HG03280 (cell line): ENCODE results near the gene CHST13.
"Not testable (repeated sequence)": the region's sequence is repeated elsewhere in the genome, so short reads cannot be mapped to it uniquely, and the experiment has no call there.

Experiments
- ATAC-seq: cut with Tn5 transposase; IDR thresholded peaks from one replicate; pipeline ENCODE4 v1.9.1; 2021; ENCODE audit warnings: mild to moderate bottlenecking, moderate library complexity; ENCODE audit not compliant: unreplicated experiment

The CHST13 gene

DNA sequence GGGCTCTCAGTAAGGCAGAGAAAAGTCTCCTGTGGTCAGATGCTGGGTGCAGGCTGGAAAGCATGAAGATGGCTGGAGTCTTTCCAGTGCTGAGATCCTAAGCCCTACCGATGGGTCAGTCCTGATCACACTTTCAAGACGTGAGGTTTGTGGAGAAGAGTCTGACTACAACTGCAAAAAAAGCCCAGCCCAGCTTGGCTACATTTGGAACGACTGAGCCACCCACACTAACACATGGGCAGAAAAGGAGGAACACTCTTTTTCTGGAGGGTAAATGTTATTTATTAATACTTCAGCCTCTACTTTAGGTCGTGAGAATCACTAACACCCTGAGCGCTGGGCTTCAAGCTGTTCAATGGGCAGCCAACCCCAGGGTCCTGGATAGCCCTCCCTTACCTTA, 56.8 kb downstream of the CHST13 start:
- no peak for ATAC-seq

GRCh38 chr3:126581569-126581968, 57.6 kb downstream of the CHST13 start:
- no peak for ATAC-seq

- ATAC-seq: no peak
Observed at GRCh38 chr3:126582311-126582710, 58.4 kb downstream of the CHST13 start.

DNA sequence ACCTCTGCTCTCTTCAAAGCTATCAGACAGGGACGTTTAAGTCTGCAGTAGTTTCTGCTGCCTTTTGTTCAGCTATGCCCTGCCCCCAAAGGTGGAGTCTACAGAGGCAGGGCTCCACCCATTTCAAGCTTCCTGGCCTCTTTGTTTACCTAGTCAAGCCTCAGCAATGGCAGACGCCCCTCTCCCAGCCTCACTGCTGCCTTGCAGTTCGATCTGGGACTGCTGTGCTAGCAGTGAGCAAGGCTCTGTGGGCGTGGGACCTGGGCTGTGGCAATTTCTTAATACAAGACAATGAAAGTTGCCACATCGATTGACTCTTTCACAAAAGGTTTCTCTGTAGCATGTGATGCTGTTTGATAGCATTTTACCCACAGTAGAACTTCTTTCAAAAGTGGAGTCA, 67.6 kb downstream of the CHST13 start:
- not testable (repeated sequence) for ATAC-seq
